DMS53 treated with DMSO at 0.1 percent for 48 hours (cell line): ENCODE data around the gene COL4A2.
A peak's percentile ranks its signal among the peaks of the same experiment; 100 is the strongest.
"Not testable (repeated sequence)": the region's sequence is repeated elsewhere in the genome, so short reads cannot be mapped to it uniquely, and the experiment has no call there.

ENCODE experiments used
- DNase-seq: peaks from one replicate; lab custom pipeline; 2025; ENCODE audit not compliant: unreplicated experiment; lab: John Stamatoyannopoulos, UW

Gene COL4A2

DNA sequence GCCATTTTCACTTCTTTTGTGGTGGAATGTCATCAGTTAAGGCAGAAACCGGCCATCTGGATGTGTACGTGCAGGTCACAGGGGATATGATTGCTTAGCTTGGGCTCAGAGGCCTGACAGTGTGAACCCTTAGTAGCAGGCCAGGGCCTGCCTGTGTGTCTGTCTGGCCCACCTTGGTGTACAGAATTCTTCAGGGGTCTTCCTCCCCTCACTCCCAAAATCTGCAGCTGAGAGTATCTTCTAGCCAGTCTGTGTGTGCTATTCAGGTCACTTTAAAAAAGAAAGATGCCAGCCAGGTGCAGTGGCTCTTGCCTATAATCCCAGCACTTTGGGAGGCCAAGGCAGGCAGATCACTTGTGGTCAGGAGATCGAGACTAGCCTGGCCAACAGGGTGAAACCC lies 179.8 kb downstream of the COL4A2 start:
- DNase-seq, result not testable (repeated sequence)

GRCh38 chr13:110490009-110490770 lies 183.1 kb downstream of the COL4A2 start:
- DNase-seq, result no peak

DNA sequence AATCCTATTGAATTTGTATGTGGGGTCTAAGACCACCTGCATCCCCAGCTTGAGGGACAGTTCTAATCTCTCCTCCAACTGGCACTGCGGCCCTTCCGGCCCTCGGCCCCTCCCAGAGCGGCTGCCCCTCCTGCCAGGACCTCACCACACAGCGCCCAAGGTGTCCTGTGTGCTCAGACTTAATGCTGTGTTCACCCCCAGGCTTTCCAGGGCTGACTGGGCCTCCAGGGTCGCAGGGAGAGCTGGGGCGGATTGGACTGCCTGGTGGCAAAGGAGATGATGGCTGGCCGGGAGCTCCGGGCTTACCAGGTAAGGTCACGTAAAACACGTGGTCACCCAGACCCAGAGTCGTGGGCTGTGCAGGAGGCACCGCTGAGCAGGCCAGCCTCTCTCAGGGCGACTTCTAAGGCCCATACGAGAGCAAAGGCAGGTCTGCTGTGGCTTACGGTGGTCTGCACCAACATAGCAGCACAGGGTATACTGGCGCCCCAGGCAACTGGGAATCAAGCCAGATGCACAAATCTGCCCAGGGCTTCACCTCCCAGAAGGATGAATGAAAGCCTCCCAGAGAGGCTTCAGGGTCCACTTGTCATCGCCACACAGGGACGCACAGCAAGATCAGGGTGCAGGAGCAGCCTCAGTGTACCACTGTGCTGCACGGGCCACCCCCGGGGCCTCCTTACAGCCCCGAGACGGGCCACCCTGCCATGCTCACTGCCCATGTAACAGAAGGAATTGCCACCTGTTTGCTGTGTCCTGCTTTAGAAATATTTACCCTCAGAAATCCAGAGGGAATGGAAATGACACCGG lies 185.0 kb downstream of the COL4A2 start:
- DNase-seq, result no peak

- no peak for DNase-seq
Observed at GRCh38 chr13:110492679-110493593, 185.9 kb downstream of the COL4A2 start.

DNA sequence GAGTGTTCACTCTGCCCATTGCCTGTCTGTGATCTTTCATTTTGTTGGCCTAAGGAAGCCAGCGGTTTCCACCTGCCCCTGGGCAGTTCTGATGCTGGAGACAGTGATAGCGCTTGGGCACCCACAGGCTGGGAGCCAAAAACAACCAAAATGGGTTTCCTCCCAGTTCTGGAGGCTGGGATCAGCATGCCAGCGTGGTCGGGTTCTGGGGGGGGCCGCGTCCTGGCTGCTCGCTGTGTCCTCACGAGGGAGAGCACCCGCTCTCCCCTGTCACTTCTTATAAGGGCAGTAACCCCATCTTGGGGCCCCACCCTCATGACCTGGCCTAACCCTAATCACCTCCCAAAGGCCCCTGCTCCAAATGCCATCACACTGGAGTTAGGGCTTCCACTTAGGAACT lies 186.5 kb downstream of the COL4A2 start:
- no peak for DNase-seq

- no peak for DNase-seq
Observed at GRCh38 chr13:110495376-110495775, 188.3 kb downstream of the COL4A2 start.

DNA sequence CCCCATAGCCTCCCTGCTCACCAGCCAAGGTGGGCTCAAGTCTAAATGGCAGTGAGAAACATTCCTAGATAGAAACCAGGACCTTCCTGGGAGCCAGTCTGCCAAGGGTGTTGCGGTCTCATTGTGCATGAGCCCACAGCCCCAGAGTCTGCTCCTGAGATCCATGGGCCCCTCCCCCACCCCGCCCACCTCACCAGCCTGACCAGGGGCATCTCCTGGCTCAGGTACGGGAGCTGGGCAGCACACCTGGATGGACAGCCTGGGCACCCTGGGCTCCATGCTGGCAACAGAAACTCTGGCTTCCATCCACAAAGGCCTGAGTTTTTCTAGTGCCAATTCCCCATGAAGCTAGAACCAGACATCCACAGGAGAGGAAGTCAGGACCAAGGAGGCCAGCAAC lies 188.8 kb downstream of the COL4A2 start:
- no peak for DNase-seq

- no peak for DNase-seq
Observed at GRCh38 chr13:110496281-110496680, 189.2 kb downstream of the COL4A2 start.

DNA sequence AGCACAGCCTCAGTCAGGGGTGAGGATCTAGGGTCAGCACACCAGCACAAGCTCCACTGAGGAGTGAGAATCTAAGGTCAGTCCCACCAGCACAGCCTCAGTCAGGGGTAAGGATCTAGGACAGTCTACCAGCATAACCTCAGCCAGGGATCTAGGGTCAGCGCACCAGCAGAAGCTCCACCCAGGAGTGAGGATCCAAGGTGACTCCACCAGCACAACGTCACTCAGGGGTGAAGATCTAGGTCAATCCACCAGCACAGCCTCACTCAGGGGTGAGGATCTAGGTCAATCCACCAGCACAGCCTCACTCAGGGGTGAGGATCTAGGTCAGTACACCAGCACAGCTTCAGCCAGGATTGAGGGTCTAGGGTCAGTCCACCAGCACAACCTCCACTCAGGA lies 189.9 kb downstream of the COL4A2 start:
- DNase-seq, result no peak

GRCh38 chr13:110497896-110498295 lies 190.8 kb downstream of the COL4A2 start:
- DNase-seq, result not testable (repeated sequence)

DNA sequence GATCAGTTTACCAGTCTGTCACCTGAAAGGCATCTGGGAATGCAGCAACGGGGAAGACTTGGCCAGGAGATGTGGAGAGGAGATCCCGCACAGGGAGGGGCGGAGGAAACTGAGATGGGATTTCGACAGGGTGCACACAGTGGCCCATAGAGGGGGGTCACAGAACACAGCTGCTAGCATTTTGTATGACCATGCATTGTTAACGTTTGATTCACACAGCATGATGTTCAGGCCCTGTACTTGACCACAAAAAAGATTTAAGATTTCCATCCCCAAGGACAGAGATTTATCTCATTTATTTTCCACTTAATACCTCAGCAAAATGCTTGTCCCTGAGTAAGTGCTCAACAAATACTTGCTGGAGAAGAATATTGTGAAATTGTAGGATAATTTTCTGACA lies 191.2 kb downstream of the COL4A2 start:
- DNase-seq, result no peak

GRCh38 chr13:110498765-110499164 lies 191.7 kb downstream of the COL4A2 start:
- no peak for DNase-seq

DNA sequence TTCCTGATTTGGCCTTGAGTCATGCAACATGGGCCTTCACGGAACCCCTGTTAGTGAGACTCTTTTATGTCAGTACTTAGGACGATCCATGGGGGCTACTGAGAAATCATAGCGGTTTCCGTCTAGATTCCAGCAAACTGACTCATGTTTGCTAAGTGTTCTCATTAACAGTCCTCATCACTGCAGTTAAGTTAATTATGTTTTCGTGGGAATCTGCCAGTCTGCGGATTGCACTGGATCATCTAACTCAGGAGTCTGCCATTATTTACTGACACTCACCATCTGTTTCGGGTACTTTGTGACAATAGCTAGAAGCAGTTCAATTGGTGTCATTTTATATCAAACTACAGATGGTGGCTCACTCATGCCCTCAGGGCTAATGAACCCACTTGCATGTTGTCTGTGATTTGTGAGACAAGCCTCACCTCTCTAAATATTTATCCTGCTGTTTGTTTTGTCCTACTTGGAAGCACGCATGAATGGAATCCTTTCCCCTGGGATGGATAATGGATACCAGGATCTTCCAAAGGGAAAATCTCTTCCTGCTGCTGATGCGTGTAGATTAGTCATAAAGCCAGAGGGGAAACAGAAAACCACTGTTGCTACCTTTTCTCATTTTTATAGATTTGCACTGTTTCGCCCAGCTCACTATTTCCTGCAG lies 192.7 kb downstream of the COL4A2 start:
- DNase-seq, result peak; percentile 11

- DNase-seq, result no peak
Observed at GRCh38 chr13:110500341-110500740, 193.3 kb downstream of the COL4A2 start.

GRCh38 chr13:110501188-110501587 lies 194.1 kb downstream of the COL4A2 start:
- DNase-seq, result no peak

GRCh38 chr13:110503037-110503901 lies 196.2 kb downstream of the COL4A2 start:
- DNase-seq, result no peak

DNA sequence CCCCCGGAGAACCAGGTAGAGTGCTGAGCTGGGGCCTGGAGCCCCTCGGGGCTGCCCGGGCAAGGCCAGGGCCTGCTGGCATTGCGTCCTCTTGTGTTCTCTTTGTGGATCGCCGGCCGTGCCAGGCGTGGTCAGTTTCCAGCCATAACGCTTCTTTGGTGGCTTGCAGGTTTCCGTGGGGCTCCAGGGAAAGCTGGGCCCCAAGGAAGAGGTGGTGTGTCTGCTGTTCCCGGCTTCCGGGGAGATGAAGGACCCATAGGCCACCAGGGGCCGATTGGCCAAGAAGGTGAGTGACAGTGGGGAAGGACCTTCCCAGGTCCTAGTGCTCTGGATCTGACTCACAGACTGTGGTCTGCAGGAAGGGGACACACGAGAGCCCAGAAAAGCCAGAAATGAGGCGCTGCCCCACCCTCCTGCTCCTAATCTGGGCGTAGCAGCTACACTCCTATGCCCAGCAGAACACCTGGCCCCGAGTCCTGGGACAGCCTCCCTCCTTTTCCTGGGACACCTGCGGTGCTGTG lies 197.0 kb downstream of the COL4A2 start:
- DNase-seq, result no peak

GRCh38 chr13:110505594-110505993 lies 198.5 kb downstream of the COL4A2 start:
- no peak for DNase-seq

DNA sequence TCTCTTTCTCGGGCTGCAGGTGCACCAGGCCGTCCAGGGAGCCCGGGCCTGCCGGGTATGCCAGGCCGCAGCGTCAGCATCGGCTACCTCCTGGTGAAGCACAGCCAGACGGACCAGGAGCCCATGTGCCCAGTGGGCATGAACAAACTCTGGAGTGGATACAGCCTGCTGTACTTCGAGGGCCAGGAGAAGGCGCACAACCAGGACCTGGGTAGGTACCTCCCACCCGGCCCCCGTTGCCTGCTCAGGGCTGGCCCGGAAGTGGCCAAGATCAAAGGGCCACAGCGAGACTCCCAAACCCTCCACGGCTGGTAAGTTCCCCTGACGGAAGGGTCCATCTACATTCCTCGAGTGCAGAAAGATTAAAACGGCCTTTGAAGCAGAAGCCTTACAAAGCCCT lies 199.3 kb downstream of the COL4A2 start:
- peak; percentile 22 for DNase-seq
